ENCODE results near the gene PLEKHA7. TPM values are rescaled to one million over a fixed set of nuclear protein-coding genes. Genes with fewer than 3 reads are reported as not detected.

The PLEKHA7 gene
- total and polyA plus RNA-seq, 2 of the 13 experiments (the other 11 are each of a cell fraction or from before 2014, with no cell fraction given) = 17.5 to 18.7 TPM

DNA sequence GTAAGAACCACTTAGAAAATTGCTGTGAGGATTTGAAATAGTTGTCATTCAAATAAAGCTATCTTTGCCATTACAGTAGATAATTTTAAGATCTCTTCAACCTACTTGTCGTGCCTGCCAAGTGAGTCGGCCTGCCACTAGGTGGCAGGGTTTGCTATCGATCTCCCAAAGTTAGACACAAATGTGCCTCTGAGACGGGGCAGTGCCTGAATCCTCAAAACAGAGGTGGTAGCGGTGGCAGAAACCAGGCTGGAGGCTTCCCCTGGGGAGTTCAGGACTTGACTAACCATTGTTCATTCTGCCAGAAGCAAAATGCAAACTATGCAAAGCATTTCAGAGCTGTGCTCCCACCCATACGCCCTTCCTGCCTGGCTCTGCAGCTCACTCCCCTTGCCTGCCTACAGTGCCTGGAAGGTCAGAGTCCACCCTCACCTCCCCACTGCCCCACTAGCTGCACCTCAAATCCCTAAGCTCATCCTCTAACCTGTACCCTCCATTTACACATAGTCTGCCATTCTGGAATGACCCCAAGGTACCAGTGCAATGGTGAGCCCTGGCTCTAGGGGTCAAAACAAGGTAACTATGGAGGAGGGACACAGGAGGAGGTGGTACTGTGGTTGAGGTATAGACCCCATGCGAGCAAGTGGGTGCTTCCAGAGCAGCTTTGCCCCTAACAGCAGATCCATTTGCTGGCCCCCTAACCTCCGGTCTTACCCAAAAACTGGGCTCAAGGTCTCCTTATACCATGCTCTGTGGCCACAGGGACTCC is 193.7 kb downstream of the PLEKHA7 start (continued):
- TF ChIP-seq ZKSCAN5 (CRISPR knock-in tag; IDR thresholded peaks at IDR 0.05) (peak; percentile 95), SP2 (CRISPR knock-in tag; IDR thresholded peaks at IDR 0.05) (no peak), ZNF263 (CRISPR knock-in tag; IDR thresholded peaks at IDR 0.05) (peak; percentile 81; the same call in 1 of the 2 replicates), ELF4 (CRISPR knock-in tag; IDR thresholded peaks at IDR 0.05; ENCODE audit: borderline replicate concordance) (no peak), ZFP90 (CRISPR knock-in tag; IDR thresholded peaks at IDR 0.05; ENCODE audit: borderline replicate concordance) (no peak), ZNF687 (CRISPR knock-in tag; IDR thresholded peaks at IDR 0.05) (peak; percentile 55), RAD21 (CRISPR knock-in tag; IDR thresholded peaks at IDR 0.05) (peak; percentile 55; the same call in 1 of the 2 replicates), TCF12 (IDR thresholded peaks at IDR 0.05) (no peak), TCF12 (CRISPR knock-in tag; IDR thresholded peaks at IDR 0.05) (no peak), ZNF567 (CRISPR knock-in tag; IDR thresholded peaks at IDR 0.05; ENCODE audit: borderline replicate concordance) (no peak), GZF1 (CRISPR knock-in tag; IDR thresholded peaks at IDR 0.05) (no peak), HNF4A (CRISPR knock-in tag; IDR thresholded peaks at IDR 0.05) (peak; percentile 55), ETV6 (CRISPR knock-in tag; conservative IDR thresholded peaks at IDR 0.05) (no peak), ZNF431 (CRISPR knock-in tag; IDR thresholded peaks at IDR 0.05; ENCODE audit: borderline replicate concordance, low read depth) (no peak), SAFB2 (CRISPR knock-in tag; IDR thresholded peaks at IDR 0.05; ENCODE audit: borderline replicate concordance, low read depth) (no peak), RFXANK (CRISPR knock-in tag; IDR thresholded peaks at IDR 0.05) (no peak), ZNF605 (CRISPR knock-in tag; IDR thresholded peaks at IDR 0.05) (no peak), ZNF335 (CRISPR knock-in tag; IDR thresholded peaks at IDR 0.05) (no peak), IRF2 (CRISPR knock-in tag; IDR thresholded peaks at IDR 0.05) (peak; percentile 39; the same call in 1 of the 2 replicates), ZBTB3 (CRISPR knock-in tag; IDR thresholded peaks at IDR 0.05; ENCODE audit: borderline replicate concordance, low read depth) (no peak)
- TF ChIP-seq, protein P1, sequence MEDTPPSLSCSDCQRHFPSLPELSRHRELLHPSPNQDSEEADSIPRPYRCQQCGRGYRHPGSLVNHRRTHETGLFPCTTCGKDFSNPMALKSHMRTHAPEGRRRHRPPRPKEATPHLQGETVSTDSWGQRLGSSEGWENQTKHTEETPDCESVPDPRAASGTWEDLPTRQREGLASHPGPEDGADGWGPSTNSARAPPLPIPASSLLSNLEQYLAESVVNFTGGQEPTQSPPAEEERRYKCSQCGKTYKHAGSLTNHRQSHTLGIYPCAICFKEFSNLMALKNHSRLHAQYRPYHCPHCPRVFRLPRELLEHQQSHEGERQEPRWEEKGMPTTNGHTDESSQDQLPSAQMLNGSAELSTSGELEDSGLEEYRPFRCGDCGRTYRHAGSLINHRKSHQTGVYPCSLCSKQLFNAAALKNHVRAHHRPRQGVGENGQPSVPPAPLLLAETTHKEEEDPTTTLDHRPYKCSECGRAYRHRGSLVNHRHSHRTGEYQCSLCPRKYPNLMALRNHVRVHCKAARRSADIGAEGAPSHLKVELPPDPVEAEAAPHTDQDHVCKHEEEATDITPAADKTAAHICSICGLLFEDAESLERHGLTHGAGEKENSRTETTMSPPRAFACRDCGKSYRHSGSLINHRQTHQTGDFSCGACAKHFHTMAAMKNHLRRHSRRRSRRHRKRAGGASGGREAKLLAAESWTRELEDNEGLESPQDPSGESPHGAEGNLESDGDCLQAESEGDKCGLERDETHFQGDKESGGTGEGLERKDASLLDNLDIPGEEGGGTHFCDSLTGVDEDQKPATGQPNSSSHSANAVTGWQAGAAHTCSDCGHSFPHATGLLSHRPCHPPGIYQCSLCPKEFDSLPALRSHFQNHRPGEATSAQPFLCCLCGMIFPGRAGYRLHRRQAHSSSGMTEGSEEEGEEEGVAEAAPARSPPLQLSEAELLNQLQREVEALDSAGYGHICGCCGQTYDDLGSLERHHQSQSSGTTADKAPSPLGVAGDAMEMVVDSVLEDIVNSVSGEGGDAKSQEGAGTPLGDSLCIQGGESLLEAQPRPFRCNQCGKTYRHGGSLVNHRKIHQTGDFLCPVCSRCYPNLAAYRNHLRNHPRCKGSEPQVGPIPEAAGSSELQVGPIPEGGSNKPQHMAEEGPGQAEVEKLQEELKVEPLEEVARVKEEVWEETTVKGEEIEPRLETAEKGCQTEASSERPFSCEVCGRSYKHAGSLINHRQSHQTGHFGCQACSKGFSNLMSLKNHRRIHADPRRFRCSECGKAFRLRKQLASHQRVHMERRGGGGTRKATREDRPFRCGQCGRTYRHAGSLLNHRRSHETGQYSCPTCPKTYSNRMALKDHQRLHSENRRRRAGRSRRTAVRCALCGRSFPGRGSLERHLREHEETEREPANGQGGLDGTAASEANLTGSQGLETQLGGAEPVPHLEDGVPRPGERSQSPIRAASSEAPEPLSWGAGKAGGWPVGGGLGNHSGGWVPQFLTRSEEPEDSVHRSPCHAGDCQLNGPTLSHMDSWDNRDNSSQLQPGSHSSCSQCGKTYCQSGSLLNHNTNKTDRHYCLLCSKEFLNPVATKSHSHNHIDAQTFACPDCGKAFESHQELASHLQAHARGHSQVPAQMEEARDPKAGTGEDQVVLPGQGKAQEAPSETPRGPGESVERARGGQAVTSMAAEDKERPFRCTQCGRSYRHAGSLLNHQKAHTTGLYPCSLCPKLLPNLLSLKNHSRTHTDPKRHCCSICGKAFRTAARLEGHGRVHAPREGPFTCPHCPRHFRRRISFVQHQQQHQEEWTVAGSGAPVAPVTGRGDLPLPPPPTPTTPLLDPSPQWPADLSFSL (CRISPR knock-in tag; IDR thresholded peaks at IDR 0.05) = no peak
